HG03097 (cell line): ENCODE data around the gene CCL25.
"Not testable (repeated sequence)": the region's sequence is repeated elsewhere in the genome, so short reads cannot be mapped to it uniquely, and the experiment has no call there.

Experiments used
- ATAC-seq: cut with Tn5 transposase; IDR thresholded peaks from one replicate; pipeline ENCODE4 v1.9.1; 2021; ENCODE audit not compliant: unreplicated experiment, low FRiP score

The CCL25 gene

GRCh38 chr19:8052464-8052859 is at the start of gene CCL25:
Gene CCL25, plus strand, starts transcription at chr19:8052760. Its CDS starts 290 bp downstream, at chr19:8053050.
- ATAC-seq, result no peak

GRCh38 chr19:8004001-8004400 is 48.6 kb upstream of the CCL25 start:
- ATAC-seq, result no peak

DNA sequence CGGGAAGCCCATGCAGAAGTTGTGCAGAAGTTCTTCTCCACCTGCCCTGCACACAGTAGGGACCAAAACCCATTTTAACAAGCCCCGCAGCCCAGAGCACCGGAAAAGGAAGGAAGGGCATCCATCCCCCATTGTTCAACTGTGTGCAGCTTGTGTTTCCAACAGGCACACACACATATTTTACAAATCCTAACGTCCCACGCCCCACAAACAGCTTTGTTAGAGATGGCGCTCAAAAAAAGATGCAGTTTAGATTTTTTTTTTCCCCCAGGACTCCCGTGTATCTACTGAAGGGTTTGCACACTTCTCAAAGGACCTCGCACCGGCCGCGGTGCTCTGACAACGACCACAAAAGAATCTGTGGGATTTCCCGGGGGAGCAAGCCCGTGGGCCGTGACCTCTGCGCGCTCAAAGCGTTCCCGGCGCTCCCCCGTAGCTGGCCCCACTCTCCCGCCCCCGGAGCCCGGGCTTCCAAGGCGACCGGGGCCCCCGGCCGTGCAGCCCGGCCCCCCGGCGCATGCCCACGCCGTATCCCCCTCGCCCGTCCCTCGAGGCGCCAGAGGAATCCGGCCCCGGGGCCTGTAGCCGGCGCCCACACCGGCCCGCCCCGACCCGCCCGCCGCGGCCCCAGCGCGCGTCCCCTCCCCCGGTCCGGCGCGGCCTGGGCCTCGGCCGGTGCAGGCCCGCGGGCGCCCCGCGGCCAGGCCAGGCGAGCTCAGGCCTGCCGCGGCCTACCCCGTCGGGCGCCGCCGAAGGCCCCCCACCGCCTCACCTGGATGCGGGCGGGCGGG is 47.6 kb upstream of the CCL25 start:
- peak; percentile 12 for ATAC-seq

DNA sequence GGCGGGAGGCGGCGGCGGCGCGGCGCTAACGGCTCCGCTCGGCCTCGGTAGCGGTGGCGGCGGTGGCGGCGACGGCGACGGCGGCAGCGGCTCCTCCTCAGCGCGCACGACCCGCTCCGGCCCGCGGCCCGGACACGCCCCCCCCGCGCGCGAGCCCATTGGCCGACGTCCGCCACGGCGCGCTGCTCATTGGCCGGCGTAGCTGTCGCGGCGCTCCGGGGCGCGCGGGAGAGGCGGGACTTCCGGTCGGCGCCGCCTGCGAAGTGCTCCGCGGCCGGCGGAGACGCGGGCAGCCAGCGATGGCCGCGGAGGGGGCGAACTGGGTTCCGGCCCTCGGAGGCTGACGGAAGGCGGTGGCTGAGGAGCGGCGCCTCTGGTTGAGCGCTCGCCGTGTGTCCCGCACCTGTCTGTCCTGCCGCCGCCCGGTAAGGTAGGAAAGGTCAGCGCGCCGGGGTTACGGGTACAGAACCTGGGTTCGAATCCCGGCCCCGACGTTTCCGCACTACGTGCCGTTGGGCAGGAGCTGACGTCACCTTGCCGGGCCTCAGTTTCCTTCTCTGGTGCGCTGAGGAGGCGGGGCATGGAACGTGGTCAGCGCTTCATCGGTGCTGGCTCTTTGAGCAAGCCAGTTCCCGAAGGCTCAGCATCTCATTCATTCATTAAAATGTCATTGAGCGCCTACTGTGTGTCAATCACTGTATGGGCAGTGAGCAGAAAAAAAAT is 46.9 kb upstream of the CCL25 start, which contains the start of gene ELAVL1:
ELAVL1 (minus strand) TSS at position 108 of the 723 bp plus-strand sequence. CDS start 13,826 bp downstream, outside the sequence.
- peak; percentile 72 for ATAC-seq

DNA sequence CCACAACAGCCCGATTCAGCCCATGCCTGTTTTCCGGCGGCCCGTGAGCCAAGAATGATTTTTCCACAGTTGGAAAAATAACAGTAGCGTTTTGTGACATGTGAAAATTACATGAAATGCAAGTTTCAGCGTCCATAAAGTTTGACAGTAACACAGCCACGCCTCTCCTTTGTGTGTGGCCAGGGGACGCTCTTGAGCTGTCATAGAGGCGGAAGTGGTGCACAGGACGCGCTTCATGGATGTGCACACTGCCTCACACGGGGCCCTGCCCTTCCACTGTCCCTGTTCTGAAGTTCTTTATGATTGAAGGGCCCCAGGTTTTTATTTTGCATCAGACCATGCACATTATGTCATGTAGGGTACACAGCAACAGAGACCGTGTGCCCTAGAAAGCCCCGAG is 34.8 kb upstream of the CCL25 start:
- ATAC-seq, result no peak

- no peak for ATAC-seq
Observed at GRCh38 chr19:8020681-8021080, 31.9 kb upstream of the CCL25 start.

GRCh38 chr19:8021374-8021773 is 31.2 kb upstream of the CCL25 start:
- ATAC-seq, result no peak

- ATAC-seq, result no peak
Observed at GRCh38 chr19:8022275-8022674, 30.3 kb upstream of the CCL25 start.

DNA sequence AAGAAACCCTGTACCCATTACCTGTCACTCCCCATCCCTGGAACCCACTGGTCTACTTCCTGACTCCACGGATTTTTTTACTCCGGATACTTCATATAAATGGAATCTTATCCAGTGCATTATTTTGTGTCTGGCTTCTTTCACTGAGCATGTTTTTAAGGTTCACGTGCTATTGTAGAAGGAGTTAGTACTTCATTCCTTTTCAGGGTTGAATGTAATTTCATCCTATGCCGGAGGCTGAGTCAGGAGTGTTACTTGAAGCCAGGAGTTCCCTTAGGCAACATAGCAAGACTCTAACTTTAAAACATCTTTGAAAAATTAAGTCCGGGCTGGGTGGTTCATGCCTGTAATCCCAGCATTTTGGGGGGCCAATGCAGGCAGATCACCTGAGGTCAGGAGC is 29.2 kb upstream of the CCL25 start:
- ATAC-seq, result no peak

- not testable (repeated sequence) for ATAC-seq
Observed at GRCh38 chr19:8024256-8024655, 28.3 kb upstream of the CCL25 start.

- no peak for ATAC-seq
Observed at GRCh38 chr19:8025316-8025715, 27.2 kb upstream of the CCL25 start.

DNA sequence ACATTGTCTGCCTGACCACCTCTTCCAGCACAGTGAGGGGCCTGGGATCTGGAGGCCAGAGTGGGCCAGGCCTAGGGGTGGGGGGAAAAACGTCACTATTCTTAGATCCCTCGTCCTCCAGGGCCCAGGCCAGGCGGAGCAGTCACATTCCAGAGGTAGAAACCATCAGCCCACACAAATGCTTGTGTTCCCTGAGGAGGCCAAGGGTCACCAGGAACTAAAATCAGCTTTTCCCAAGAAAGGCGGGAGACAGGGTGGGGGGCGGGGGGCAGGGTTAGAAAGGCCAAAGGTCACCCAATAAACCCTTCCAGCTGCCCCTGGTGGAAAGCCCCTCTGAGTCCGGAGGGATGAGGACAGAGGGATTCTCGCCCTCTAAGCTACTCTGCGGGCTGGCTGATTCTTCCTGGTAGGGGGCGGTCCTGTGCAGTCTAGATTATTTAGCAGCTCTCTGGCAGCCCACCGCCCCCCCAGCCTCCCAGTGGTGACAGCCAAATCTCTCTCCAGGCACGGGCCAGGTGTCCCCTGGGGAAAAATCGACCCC is 23.5 kb upstream of the CCL25 start:
- ATAC-seq, result no peak

DNA sequence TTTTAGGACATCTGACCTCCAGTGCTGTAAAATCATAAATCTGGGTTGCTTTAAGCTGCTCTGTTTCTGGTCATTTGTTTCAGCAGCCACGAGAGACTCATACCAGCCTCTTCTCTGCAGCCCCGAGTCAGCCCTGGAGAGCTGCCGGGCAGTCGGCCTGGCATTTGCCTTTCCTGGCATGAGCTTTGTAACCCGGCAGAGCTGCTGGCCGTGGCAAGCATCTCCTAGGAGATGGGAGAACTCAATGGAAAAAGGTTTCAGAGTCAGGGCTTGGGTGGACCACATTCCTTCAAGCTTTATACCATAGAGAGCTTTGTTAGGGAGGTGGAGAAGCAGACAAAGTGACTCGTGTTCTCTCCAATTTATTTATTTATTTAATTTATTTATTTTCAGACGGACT is 21.6 kb upstream of the CCL25 start:
- ATAC-seq, result no peak

DNA sequence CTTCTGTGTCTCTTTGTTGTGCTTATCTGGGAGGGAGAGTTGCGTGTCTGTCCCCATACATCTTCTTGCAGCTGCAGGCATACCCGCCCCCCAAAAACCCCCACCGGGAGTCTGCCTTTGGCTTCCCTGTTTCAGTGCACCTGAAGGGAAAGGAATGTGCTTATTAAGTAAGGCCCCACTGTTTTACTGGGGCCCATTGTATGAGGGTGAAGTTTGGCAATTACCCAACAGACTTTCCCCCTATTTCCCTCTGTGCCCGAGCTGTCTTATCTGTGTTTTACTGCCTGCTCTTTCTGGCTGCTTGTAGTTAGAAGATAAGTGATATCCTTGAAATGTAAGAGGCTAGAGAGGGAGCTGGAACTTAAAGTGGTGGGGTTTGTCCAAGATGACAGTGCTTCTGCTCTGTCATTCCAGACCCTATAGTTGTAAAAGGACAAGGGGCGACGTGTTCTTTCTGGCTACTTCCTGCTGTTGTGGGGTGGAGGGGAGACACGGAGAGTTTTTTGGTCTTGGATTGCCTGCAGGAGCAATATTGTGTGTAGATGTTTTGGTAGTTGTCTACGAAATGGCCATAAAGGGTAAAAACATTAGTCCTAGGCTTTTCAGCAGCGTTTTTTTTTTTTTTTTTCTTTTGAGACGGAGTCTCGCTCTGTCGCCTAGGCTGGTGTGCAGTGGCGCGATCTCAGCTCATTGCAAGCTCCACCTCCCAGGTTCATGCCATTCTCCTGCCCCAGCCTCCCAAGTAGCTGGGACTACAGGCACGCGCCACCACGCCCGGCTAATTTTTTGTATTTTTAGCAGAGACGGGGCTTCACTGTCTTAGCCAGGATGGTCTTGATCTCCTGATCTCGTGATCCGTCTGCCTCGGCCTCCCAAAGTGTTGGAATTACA is 19.0 kb upstream of the CCL25 start:
- not testable (repeated sequence) for ATAC-seq

DNA sequence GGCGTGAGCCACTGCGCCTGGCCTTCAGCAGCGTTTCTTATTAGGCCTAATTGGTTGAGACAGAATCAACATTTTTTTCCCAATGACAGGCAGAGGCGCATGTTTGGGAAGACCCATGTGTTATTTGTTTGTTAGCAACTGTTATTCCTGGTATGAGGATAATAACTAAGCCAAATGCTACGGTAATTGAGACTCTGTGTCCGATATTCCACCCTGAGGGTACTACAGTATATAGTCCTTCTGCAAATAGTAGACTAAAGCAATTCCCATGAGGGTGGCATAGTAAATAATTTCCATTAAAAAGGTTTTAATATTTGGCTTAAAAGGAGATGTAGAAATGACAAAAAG is 18.4 kb upstream of the CCL25 start:
- ATAC-seq, result no peak

DNA sequence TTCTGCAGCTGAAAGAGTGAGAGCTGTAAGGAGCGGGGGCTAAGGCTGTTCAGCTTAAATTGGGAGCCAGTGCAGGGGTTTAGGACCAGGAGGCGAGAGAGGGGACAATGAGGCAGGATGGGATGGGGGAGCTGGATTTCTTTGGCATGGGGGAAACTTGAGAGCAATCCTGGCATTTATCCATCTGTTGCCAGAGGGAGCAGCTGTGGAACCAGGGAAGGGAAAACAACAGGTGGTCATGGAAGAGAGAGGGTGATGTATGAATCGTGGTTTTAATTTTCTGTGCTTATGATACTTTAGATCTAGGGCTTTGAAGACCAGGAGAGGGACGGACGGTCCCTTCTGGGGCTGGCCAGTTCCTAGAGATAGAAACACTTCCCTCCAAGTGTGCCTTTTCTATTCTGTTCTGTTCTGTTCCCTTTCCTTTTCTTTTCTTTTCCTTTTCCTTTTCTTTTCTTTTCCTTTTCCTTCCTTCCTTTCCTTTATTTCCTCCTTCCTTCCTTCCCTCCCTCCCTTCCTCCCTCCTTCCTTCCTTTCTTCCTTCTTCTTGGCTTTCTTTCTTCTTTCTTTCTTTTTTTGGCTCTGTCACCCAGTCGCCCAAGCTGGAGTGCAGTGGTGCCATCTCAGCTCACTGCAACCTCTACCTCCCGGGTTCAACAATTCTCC is 16.0 kb upstream of the CCL25 start:
- no peak for ATAC-seq

DNA sequence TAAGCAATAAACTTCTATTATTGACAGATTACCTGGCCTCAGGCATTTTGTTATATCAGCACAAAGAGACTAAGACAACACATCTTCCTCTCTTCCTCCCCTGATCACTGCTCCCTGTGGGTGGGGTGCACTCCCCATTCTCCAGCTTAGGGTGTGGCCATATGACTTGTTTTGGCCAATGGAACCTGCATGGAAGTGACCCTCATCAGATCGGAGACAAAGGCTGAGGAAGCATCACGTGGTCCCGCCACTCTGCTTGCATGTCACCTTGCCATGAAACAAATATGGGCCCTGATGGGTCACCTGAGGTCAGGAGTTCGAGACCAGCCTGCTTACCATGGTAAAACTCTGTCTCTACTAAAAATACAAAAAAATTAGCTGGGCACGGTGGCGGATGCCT is 13.7 kb upstream of the CCL25 start:
- ATAC-seq, result no peak

DNA sequence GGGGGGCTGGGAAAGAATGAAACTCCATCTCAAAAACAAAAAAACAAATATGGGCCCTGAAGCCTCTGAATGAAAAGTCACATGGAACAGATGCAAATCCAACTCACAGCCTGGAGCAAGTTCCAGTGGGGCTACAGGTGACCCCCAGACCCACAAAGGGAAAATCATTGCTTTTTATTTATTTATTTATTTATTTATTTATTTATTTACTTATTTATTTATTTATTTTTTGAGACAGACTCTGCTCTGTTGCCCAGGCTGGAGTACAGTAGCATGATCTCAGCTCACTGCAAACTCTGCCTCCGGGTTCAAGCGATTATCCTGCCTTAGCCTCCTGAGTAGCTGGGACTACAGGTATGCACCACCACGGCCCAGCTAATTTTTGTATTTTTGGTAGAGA is 13.3 kb upstream of the CCL25 start:
- no peak for ATAC-seq

DNA sequence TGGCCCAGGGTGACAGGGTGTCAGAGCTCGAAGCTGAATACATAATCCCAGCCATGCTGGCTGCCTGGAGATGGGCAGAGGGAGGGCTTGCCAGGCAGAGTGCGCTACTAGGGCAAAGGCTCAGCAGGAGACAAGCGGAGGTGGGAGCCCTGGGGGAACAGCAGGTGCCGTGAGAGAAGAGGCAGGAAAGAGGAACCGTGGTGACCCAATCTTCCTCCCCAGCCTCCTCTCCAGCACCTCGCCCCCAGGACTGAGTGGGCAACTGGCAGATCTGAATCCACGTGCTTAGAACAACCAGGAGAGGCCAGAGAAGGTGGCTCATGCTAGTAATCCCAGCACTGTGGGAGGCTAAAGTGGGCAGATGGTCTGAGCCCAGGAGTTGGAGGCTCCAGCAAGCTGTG is 11.0 kb upstream of the CCL25 start:
- no peak for ATAC-seq

DNA sequence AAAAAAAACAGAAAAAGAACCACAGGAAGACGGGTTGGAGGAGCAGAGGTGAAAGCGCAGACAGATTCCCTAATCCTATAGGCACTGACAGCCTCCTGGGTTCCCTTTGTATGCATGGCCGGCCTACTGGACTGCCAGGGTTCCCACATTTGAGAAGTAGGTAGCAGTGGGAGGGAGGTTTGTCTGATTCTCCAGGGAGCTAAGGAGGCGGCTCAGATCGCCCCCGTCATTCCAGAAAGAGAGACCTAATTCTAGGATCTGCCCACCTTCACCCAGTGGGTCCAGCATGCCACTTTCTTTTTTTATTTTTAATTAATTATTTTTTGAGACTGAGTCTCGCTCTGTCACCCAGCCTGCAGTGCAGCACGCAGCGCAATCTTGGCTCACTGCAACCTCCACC is 9.7 kb upstream of the CCL25 start:
- no peak for ATAC-seq
